MM.1S (cell line): Measurements from ENCODE around the gene ZNF248.

Experiments
- DNase-seq: peaks from one replicate; pipeline ENCODE4 v3.0.0-alpha.2; 2015
- H2AFZ ChIP-seq: fragments of 300-600 bp; sonication (generic); 2 replicates; pipeline ENCODE4 v1.6.0; 2016; ENCODE audit warnings: antibody characterized with exemption, low read length
- H3F3A ChIP-seq: fragments of 300-600 bp; sonication (generic); 2 replicates; pipeline ENCODE4 v1.6.1; 2016; ENCODE audit warnings: mild to moderate bottlenecking, antibody characterized with exemption, low read length, moderate library complexity, mixed read lengths; ENCODE audit not compliant: insufficient read depth
- H3K27ac ChIP-seq: fragments of 300-600 bp; sonication (generic); 2 replicates; pipeline ENCODE4 v1.5.1; 2016; ENCODE audit warnings: mild to moderate bottlenecking, low read length
- H3K27me3 ChIP-seq: fragments of 300-600 bp; sonication (generic); replicated peaks from 2 replicates; pipeline ENCODE4 v1.6.0; 2016; ENCODE audit warnings: low read length; ENCODE audit not compliant: insufficient read depth
- H3K36me3 ChIP-seq: fragments of 300-600 bp; sonication (generic); replicated peaks from 2 replicates; pipeline ENCODE4 v1.6.1; 2016; ENCODE audit warnings: mild to moderate bottlenecking, low read length, mixed read lengths; ENCODE audit not compliant: insufficient read depth
- H3K4me1 ChIP-seq: fragments of 300-600 bp; sonication (generic); 2 replicates; pipeline ENCODE4 v1.6.1; 2016; ENCODE audit warnings: low read length, mixed read lengths
- H3K4me2 ChIP-seq: fragments of 300-600 bp; sonication (generic); 2 replicates; pipeline ENCODE4 v1.6.0; 2016; ENCODE audit warnings: low read depth, low read length
- H3K4me3 ChIP-seq: fragments of 300-600 bp; sonication (generic); 2 replicates; pipeline ENCODE4 v1.5.1; 2016; ENCODE audit warnings: low read length, mixed read lengths
- H3K79me2 ChIP-seq: fragments of 300-600 bp; sonication (generic); 2 replicates; pipeline ENCODE4 v1.6.1; 2016; ENCODE audit warnings: mixed run types, low read length, mixed read lengths
- H3K9ac ChIP-seq: fragments of 300-600 bp; sonication (generic); 2 replicates; pipeline ENCODE4 v1.6.1; 2016; ENCODE audit warnings: low read length, mixed read lengths
- H3K9me2 ChIP-seq: fragments of 300-600 bp; sonication (generic); replicated peaks from 2 replicates; pipeline ENCODE4 v1.6.1; 2016; ENCODE audit warnings: mild to moderate bottlenecking, low read length, mixed read lengths; ENCODE audit not compliant: insufficient read depth
- H3K9me3 ChIP-seq: fragments of 300-600 bp; sonication (generic); replicated peaks from 2 replicates; pipeline ENCODE4 v1.6.1; 2016; ENCODE audit warnings: mild to moderate bottlenecking, low read length, mixed read lengths; ENCODE audit not compliant: insufficient read depth
- H4K20me1 ChIP-seq: fragments of 300-600 bp; sonication (generic); 2 replicates; pipeline ENCODE4 v1.6.1; 2016; ENCODE audit warnings: mild to moderate bottlenecking, low read length, moderate library complexity, mixed read lengths; ENCODE audit not compliant: insufficient read depth
- CTCF ChIP-seq: fragments of 300-600 bp; sonication (generic); IDR thresholded peaks from 2 replicates; pipeline ENCODE4 v1.5.1; 2016; ENCODE audit warnings: antibody characterized with exemption, low read length, mixed read lengths
- EZH2 ChIP-seq: fragments of 300-600 bp; sonication (generic); optimal IDR thresholded peaks from 2 replicates; pipeline ENCODE3; 2017; ENCODE audit warnings: low read depth, mild to moderate bottlenecking, antibody characterized with exemption, low read length, mixed read lengths
- EZH2phosphoT487 ChIP-seq: fragments of 300-600 bp; sonication (generic); IDR thresholded peaks from 2 replicates; pipeline ENCODE4 v1.6.1; 2018; ENCODE audit warnings: antibody characterized with exemption, low read length

Gene ZNF248

GRCh38 chr10:37736120-37736519 lies 121.3 kb downstream of the ZNF248 start:
- Histone ChIP-seq H3K27me3 (no peaks in the 10 kb centered on the region), H3K4me3 (no peak overlapping the region), H3K9me3 (no peaks in the 10 kb centered on the region), H3K79me2 (no peaks in the 10 kb centered on the region), H3K36me3 (no peaks in the 10 kb centered on the region), H3K9me2 (no peaks in the 10 kb centered on the region), H2AFZ (no peak overlapping the region), H4K20me1 (no peaks in the 10 kb centered on the region), H3K9ac (no peak overlapping the region), H3F3A (no peaks in the 10 kb centered on the region), H3K4me1 (no peaks in the 10 kb centered on the region), H3K27ac (no peak overlapping the region), H3K4me2 (no peak overlapping the region)
- TF ChIP-seq EZH2phosphoT487 = no peak
- TF ChIP-seq CTCF = no peak
- no peak for TF ChIP-seq EZH2
- no peak for DNase-seq

- Histone ChIP-seq H3K4me2 (no peak overlapping the region), H3K27me3 (no peaks in the 10 kb centered on the region), H3K27ac (no peak overlapping the region), H3K79me2 (no peaks in the 10 kb centered on the region), H3K9ac (no peak overlapping the region), H3K9me3 (no peaks in the 10 kb centered on the region), H3F3A (no peaks in the 10 kb centered on the region), H3K4me1 (no peaks in the 10 kb centered on the region), H3K36me3 (no peaks in the 10 kb centered on the region), H2AFZ (no peak overlapping the region), H4K20me1 (no peaks in the 10 kb centered on the region), H3K4me3 (no peak overlapping the region), H3K9me2 (no peaks in the 10 kb centered on the region)
- no peak for TF ChIP-seq EZH2
- TF ChIP-seq EZH2phosphoT487 = no peak
- no peak for TF ChIP-seq CTCF
- DNase-seq = no peak
These were observed 122.4 kb downstream of the ZNF248 start for GRCh38 chr10:37734971-37735370.
